GM21515 (cell line): ENCODE measurements around the gene ALS2CL.

Experiments
- ATAC-seq: cut with Tn5 transposase; IDR thresholded peaks from one replicate; pipeline ENCODE4 v1.9.1; 2021; ENCODE audit not compliant: unreplicated experiment

ALS2CL gene

DNA sequence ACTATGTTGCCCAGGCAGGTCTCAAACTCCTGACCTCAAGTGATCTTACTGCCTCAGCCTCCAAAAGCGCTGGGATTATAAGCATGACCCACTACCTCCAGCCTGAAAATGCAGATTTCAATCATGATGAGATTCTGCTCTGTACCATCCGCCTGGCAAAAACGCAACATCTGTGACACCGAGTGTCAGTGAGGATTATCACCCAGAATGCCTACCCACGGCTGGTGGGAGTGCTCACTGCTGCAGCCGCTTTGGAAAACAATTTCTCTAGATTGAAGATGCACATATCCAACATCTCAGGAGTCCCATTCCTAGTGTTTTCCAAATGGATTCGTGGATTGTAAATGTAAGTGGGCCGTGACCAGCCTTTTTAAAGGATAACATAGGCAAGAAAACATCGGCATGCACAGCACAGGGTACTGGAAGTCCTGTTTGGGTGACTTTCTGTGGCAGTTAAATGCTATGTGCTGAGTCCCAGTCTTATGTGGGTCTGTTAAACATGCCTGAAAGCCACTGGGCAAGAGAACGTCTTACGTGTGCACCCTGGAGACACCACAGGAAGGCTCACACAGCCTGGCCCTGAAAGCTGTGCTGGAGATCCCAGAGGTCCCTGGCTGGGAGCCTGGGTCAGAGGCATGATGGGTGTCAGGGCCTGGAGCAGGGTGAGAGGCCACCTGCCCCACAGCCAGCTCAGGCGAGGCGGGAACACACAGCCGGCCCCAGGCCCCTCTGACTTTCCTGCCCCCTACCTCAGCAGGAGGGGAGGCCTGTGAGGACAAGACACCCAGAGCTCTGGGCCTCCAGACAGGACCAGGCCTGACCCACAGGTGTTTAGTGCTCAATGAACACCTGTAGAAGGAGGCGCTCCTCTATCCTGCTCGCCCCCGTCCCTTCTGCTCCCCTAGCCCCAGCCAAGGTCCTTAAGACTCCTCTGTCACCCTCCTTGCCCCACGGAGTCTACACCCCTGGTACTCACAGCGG, 23.3 kb upstream of the ALS2CL start:
- no peak for ATAC-seq

- ATAC-seq, result no peak
Observed at GRCh38 chr3:46715507-46716175, 22.2 kb upstream of the ALS2CL start.

DNA sequence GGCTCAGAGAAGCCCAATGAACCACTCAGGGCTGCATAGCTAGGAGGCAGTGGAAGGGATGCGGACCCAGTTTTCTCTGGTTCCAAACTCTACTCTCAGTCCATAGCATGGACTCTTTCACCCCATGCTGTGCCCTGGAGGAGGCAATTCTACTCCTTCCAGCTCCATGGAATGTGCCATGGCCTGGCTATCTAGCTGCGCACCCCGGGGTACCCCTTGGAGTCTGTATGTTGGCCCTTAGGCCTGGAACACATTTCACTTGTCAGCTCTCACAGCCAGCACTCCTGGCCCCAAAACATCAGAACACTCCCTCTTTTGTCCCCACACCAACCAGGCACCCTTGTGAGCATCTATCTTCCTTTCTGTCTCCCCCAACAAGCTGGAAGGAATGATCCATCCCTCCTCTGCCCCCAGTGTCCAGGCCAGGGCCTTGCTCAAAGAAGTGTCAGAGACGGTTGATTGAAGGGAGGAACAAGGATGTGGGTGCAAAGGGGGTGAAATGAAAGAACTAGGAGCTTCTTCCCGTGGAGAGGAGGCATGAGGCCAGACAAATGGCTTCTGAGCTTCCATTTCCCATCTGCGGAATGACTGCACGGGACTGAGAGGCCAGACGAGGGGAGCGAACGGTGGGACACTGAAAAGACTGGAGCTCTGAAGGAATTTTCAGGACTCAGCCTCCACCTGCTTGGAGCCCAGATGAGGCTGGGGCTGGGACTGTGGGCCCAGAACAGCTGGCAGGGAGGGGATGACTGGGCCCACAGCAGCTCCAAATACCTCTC, 21.4 kb upstream of the ALS2CL start:
- ATAC-seq, result no peak

DNA sequence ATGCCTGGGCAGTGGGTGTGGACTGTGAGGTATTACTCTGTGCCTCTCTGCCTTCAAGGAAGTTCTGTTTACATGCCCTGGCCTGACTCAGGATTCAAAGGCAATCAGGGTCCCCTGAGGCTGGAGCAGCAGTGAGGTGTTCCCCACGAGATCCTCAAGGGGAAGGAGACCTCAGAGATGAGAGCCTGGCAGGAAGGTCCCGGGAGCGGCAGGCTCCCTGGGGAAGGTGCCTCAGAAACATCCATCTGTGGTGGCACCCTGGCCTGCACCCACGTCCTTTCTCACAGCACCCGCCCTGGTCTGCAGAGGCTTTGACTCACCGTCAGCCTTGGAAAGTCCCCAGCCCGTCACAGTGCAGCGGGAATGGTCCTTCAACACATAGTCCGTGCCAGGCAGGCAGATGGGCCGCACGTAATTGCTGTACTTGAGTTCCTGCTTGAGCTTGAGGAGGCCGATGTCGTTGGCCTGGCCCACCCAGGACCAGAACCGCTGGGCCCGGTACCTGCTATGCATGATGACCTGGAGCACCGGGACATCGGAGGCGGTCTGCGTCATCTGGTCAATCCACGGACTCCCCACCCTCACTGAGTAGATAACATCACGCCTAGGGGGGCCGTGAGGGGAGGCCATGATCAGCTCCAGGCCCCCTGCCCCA, 20.5 kb upstream of the ALS2CL start:
- no peak for ATAC-seq

- no peak for ATAC-seq
Observed at GRCh38 chr3:46713050-46713897, 19.8 kb upstream of the ALS2CL start.

- ATAC-seq, result no peak
Observed at GRCh38 chr3:46712191-46713049, 18.9 kb upstream of the ALS2CL start.

DNA sequence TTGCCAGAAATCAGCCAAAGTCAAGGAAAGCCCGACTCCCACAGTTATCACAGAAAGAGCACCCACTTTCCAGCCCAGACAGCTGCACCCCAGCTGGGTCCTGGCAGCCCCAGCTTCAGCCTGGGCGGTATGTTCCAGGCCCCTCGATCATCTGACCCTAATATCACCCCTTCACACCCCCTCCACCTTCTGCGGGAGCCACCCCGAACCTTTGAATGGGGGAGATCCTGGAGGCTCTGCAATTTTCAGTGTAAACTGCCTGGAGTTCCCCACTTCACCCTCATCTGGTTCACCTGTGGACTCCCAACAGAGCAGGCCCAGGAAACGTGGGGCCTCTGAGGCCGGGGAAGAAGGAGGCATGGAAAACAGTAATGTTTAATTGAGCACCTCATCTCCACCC, 18.3 kb upstream of the ALS2CL start:
- ATAC-seq, result no peak

GRCh38 chr3:46711305-46711704, 17.8 kb upstream of the ALS2CL start:
- ATAC-seq, result no peak

DNA sequence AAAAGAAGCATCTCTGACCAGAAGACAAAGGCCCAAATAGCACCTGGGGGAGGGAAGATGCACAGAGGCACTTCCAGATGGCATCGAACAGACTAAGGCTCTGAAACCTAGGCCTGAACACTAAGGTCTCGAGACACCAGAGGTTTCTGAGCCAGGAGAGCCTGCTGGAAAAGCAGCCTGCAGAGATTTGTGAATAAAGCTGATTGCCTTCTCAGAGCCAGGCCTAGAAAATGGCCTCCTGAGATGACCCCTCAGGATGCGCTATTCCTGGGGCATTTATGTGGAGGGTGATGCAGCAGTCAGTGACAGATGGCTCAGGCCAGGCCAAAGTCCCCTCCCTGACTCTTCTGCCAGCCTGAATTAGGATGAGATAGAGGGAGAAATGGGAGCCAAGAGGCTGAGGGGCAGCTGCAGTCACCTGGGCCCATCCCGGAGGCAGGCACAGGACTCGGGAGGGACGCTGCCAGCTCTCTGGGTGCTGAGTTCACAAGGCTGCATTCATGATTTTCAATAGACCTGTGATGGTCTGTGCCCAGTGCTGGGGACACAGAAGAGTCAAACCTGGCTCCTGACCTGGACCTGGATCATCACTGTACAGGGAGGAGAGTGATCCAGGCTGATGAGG, 17.3 kb upstream of the ALS2CL start:
- ATAC-seq, result no peak

GRCh38 chr3:46710229-46710628, 16.8 kb upstream of the ALS2CL start:
- ATAC-seq, result no peak

- no peak for ATAC-seq
Observed at GRCh38 chr3:46709721-46710120, 16.2 kb upstream of the ALS2CL start.

- no peak for ATAC-seq
Observed at GRCh38 chr3:46709157-46709654, 15.7 kb upstream of the ALS2CL start.

- ATAC-seq, result no peak
Observed at GRCh38 chr3:46708401-46709156, 15.1 kb upstream of the ALS2CL start.

DNA sequence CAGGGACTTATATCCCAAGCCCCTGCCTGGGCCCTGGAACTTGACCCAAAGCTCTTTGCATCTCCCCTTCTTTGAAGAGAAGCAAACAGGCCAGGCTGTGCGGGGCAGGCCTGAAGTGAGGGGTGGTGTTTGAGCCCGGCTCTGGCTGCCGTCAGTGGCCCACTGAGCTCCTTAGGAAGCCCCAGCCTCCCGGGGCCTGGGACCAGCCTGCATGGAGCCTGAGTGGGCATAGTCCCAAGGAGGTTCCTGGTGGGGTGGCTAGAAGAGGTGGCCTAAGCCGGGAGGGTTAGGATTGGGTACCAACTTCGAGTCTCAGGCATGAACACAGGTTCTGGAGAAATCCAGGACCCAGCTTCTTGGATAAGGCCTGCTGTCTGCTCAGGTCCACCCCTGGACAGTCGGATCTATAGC, 14.1 kb upstream of the ALS2CL start:
- no peak for ATAC-seq

- no peak for ATAC-seq
Observed at GRCh38 chr3:46706771-46707582, 13.5 kb upstream of the ALS2CL start.

DNA sequence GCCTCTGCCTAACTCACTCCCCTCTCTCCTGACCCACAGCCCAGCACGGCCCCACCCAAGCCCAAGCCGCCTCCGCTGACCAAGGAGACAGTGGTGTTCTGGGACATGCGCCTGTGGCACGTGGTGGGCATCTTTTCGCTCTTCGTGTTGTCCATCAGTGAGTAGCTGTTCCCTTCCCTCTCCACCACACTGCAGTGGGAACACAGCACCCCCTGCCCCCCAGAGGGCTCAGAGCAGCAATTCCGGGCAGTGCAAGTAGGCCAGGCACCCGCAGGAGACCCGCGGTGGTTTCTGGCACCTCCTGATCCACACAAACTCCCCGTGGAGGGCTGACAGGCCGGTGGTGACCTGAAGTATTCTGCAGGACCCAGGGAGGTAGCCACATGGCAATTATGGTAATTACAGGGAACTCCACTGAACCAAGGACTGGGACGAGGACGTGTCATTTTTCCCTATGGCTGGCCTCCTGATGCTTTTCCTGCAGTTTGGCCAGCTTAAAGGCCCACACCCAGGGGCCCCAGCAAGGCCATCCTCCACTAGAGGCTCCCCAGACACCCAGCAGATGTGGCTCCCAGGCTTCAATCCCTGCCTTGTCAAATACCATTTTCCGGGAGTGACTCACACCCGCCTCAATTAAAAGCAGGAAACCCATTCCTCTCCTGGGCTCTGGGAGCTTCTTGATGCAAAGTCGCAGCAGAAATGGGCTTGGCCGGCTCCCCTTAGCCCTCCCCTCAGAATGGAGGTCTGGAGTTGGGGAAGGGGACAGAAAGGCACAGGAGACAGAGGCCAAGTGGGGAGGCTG, 12.5 kb upstream of the ALS2CL start:
- no peak for ATAC-seq
